GM18505 (cell line): ENCODE data around the gene ERO1B.

Experiments
- ATAC-seq: cut with Tn5 transposase; IDR thresholded peaks from one replicate; pipeline ENCODE4 v1.9.1; 2021; ENCODE audit not compliant: unreplicated experiment
- POLR2A ChIP-seq: IDR thresholded peaks from 4 replicates; pipeline ENCODE4 v1.6.1; 2011; ENCODE audit warnings: borderline replicate concordance; ENCODE audit not compliant: insufficient read depth, insufficient read length; ENCODE audit errors: extremely low read depth

Gene ERO1B

DNA sequence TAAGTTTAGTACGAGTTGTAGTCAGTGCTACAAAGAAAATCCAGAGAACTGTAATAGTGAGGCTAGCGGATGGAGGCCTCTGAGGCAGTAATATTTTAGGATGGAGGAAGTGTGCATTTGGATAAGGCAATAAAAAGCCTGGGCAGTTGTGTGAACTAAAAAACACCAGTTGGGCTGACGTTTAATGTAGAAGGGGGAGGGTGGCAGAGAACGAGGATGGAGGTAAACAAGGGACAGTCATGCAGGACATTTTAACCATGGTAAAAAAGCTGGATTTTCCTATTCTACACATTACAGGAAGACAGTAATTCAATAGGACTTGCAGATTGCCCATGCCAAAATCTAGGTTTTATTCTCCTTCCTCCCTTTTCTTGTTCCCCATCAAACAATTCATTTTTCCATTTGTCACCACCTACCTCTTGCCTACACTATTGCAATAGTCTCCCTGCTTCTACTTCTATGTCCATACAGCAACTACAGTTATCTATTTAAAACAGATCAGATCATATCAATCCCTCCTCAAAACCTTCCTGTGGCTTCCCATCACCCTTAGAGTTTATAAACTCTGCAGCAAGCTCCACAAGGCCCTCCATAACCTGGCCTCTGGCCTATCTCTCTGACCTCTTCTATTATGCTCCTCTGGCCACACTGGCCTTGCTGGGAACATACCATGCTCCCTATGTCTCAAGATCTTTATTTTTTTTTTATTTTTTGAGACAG, 27.7 kb downstream of the ERO1B start:
- no peak for TF ChIP-seq POLR2A
- no peak for ATAC-seq

DNA sequence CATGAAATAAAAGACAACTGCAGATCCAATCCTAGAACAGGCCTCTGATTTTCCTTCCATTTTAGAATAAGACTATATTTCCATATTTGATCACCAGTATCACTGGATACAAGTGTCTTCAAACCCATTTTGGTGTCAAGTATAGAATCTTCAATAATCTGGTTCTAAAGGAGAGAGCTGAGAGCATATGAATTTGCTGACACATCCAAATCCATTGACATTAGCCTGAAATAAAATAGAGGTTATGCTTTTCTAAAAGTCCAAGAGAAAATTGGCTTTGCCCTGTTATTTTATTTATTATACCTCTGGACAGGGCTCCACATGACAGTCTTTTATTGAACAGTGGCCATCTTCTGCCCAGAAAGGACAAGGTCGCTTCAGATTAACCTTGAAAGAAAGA, 28.6 kb downstream of the ERO1B start:
- TF ChIP-seq POLR2A: no peak
- ATAC-seq: no peak

DNA sequence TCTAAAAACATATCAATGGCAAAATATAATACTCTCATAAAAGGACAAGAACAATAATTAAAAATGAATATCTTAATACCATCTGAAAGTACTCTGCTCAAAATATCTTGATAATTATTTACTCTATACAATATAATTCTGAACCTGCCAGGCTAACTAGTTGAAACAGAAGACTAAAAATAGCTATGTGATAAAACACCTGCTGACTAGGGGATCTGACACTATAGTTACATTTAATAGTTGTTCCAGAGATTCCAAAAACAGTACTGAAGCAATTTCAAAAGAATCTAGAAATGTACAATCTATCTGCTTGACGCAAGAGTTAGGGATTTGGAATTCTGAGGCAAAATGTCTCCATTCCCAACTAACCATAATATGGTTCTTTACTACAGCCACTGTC, 30.2 kb downstream of the ERO1B start:
- no peak for TF ChIP-seq POLR2A
- ATAC-seq: no peak

DNA sequence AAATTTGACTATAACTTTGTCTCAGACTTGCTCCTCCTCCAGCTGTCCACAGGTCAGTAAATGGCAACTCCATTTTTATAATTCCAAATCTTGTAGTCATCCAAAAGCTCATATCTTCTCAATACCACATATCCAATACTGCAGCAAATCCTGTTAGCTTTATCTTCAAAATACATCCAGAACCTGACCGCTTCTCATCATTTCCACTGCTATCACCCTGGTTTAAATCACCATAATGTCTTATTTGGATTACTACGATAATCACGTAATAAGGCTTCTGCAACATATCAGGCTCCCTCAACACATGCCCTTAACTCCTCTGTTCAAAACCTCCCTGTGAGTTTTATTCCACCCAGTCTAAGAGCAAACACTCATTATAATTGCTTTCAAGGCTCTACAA, 34.5 kb downstream of the ERO1B start:
- ATAC-seq: no peak
- TF ChIP-seq POLR2A: no peak

DNA sequence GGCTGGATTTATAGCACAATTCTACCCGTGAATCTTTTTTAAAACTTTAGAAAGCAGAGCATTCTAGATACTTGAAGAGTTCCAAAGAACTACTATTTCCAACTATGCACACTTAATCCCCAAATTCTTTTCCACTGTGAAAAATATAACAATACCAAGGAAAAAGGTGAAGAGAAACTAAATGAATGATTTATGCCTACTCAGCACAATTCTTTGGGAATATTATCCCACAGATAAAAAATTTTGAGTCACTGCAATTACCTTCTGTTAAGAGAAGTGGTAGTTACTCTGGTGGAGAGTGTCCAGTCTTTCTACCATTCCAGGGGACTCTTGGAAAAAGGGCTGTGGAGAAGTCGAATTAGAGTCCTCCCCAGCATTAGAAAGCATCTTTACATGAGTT, 39.2 kb downstream of the ERO1B start:
- ATAC-seq: no peak
- no peak for TF ChIP-seq POLR2A

DNA sequence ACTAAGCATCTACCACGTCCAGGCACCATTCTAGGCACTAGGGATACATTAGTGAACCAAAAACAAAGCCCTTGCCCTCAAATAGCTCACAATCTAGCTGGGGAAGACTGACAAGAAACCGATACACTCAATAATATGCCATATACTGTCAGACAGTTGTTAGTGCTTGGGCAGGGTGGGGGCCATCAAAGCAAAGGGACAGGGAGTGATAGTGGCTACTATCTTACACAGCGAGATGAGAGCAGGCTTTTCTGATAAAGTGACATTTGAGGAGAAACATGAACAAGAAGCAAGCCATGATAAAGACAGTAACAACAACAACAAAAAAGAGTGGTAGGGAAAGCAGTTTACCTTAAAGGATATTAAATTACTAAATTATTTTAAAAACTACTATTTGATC, 41.1 kb downstream of the ERO1B start:
- no peak for ATAC-seq

DNA sequence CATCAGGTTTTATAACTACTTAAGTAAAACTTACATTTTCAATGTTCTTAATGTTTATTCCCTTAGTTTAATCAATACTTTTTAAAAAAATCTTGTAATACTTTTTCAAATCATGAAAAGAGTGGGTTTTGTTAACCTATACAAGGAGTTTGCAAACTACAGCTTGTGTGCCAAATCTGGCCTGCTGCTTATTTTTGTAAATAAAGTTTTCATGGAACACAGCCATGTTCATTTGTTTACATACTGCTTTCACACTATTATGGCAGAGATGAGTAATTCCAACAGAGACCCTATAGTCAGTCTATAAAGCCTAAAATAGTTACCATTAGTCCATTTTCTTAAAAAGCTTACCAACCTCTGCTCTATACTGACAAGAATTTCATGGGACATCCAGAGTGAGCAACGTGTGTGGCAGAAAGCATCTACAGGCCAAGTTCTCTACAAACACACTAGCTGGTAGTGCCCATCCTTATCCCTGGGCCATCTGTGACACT, 42.6 kb downstream of the ERO1B start:
- no peak for ATAC-seq
- no peak for TF ChIP-seq POLR2A

More for the DNA sequence above, 41.1 kb downstream of the ERO1B start:
- TF ChIP-seq POLR2A: no peak

DNA sequence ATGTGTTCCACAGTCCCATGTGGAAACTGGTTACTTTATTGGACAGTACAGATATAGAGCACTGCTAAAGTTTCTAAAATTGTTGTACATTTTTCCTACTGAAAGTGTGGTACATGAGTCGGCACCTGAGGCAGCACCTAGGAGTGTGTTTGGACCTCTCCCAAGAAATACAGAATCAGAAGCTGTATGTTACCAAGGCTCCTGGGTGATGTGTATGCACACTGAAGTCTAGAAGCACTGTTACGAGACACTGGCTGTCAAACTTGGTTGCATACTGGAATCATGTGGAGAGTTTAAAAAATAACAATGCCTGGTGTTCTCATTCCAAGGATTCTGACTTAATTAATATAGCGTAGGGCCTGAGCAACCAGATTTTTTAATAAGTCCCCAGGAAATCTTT, 46.6 kb downstream of the ERO1B start:
- TF ChIP-seq POLR2A: no peak
- ATAC-seq: no peak

DNA sequence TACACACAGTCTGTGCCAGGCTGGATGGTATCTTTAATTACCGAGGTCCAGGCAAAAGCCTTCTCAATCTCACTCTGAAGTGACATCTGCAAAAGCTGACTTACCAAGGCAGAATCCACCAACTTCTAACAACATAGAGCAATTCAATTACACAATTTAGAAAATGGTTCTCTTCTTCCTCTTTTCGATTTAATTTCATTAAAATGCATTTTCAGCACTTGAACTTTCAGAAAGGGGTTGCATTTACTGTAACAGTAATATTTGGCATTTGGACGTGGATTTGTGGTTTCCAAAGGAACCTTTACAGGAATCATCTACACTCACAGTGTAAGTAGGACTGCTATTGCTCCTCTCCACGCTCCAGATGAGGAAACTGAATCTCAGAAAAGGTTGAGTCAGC, 53.3 kb downstream of the ERO1B start:
- no peak for ATAC-seq

DNA sequence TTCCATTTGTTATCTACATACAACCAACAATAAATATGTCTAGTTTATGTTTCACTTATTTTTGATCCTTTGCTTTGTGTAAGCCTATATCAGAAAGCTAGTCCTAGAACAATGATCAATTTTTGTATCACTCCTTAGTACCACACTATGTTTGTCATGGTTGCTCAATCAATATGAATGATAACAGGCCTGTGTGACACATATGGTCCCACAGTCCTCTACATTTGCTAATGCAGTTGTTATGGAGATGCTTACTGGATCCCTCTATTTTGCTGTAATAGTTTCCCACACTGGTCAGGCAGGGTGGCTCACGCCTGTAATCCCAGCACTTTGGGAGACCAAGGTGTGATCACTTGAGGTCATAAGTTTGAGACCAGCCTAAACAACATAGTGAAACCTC, 59.1 kb downstream of the ERO1B start:
- no peak for TF ChIP-seq POLR2A
- no peak for ATAC-seq

More for the DNA sequence above, 53.3 kb downstream of the ERO1B start:
- TF ChIP-seq POLR2A: no peak

DNA sequence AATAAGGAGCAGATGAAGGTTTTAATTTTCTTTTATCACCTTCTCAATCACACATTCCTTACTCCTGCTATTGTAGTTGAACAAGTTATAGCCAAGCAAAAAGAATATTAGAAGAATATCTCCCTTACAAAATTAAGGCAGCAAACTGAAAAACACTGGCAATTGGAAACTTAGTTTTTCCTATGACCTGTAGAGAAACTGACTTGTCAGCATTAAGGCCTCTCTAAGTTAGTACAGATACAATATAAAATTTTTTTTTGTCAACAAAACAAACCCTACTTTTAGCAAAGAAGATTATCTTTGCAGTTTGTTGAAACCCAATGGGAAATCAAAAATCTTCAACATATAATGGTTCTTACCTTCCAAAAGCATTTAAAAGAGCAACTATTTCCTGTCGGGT, 61.3 kb downstream of the ERO1B start:
- no peak for ATAC-seq
- no peak for TF ChIP-seq POLR2A

DNA sequence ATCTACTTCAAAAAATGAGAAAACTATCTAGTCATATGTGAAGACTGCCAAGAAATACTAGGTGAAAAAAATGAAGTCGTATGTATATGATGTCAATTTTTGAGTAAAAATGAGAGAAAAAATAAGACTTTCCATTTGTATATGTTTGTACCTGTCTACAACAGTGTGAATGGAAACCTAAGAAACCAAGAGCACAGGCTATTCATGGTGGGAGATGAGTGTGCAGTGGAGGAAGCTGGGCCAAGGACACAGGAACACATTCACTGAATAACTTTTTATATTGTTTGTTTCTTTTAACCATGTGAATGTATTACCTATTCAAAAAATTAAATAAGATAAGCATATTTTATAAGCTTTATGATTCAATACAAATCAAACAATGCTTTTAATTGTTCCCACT, 67.0 kb downstream of the ERO1B start:
- no peak for ATAC-seq
- no peak for TF ChIP-seq POLR2A

DNA sequence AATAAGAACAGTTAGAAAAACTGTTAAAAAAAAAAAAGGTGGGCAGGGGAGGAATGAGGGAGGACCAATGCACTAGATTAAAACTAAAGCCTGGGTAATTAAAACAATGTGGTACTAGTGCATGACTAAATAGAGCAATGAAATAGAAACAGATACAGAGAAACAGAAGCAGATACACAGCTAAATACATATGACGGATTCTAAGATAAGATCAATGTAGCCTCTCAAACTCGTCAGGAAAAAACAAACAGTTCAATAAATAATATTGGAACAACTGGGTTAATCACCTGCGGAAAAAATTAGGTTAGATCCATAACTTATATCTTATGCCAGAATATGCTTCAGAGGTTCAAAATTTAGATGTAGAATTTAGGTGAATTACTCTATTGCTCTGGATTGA, 68.2 kb downstream of the ERO1B start:
- no peak for ATAC-seq

DNA sequence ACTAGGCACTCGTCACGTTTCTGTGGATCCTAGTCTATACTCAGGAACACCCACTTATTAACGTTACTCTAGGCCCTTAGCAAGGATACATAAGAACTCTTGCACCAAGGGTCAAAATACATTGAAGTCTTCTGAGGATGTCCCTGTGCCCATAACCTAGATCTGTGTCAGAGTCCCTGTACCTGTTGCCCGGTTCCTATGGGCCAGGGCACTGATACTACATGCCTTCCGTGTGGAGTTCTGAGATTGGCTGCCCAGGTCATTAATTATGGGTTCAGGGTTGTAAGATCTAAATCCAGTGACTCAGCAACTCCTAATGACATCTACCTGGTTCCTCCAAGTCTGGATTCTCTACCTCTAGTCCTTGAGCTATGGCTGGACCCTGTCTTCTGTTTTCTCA, 69.9 kb downstream of the ERO1B start:
- no peak for TF ChIP-seq POLR2A
- no peak for ATAC-seq

More for the DNA sequence above, 68.2 kb downstream of the ERO1B start:
- no peak for TF ChIP-seq POLR2A

DNA sequence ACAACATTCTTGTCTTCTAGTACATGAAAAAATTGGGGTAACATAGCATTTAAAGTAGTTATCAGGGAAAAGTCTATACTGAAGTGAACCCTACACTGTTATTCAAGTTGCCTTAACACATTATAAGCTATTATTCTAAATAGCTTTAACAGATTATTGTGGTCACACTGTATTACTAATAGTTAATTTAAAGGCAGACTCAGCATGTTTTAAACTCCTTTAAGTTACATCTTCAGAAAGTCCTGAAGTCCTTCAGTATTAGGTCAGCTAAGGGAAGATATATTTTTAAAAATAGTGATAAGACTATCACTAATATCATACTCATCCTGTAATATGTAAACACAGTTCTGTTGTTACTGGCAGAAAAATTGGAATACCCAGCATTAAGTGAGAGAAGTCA, 72.0 kb downstream of the ERO1B start:
- ATAC-seq: no peak
- TF ChIP-seq POLR2A: no peak

DNA sequence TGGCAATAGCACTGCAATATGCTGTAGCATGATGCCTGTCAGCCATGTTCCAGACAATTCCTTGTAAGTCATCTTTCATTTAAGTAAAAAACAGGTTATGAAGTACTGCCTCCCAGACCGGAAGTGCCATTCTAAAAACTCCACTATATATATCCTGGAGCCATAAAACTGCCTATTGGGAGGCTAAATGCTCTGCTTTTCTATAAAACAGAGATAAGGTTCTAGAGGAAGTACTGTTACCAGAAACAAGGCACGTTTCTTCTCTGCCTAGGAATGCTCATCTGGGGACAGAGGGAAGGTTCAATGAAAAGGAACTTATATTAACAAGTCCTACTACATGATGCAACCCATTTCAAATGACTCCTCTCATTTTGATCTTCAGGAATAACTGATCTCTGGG, 72.6 kb downstream of the ERO1B start:
- no peak for ATAC-seq
- TF ChIP-seq POLR2A: no peak

DNA sequence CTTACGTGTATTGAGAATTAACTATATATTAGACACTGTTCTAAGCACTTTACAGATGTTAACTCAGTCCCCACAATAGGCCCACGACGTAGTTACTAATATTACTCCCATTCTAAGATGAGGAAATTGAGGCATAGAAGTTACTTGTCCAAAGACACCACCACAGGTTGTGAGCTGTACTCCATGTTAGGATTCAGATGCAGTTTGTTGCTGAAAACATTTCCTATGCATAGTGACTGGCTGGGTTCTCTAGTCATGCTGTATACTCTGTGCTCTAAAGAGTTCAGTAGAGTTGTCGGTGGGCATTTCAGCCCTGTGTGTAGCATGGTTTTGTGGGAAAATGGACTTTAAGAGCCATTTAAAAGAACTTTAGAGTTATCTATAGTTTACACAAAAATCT, 74.2 kb downstream of the ERO1B start:
- no peak for TF ChIP-seq POLR2A
- no peak for ATAC-seq
